Epidermal melanocyte (primary cell): ENCODE data around the gene FARS2.
"Not testable (repeated sequence)": the region's sequence is repeated elsewhere in the genome, so short reads cannot be mapped to it uniquely, and the experiment has no call there.

Experiments
- DNase-seq: peaks from one replicate; pipeline ENCODE4 v3.0.0; 2011; ENCODE audit warnings: low spot score; ENCODE audit not compliant: insufficient read length

The FARS2 gene

GRCh38 chr6:5782783-5783547 lies 521.7 kb downstream of the FARS2 start:
- DNase-seq = no peak

- no peak for DNase-seq
Measured at GRCh38 chr6:5783584-5784089, 522.3 kb downstream of the FARS2 start.

GRCh38 chr6:5785249-5785648 lies 523.9 kb downstream of the FARS2 start:
- no peak for DNase-seq

GRCh38 chr6:5786321-5786968 lies 525.1 kb downstream of the FARS2 start:
- DNase-seq = peak; percentile 66

GRCh38 chr6:5786969-5787720 lies 525.8 kb downstream of the FARS2 start:
- DNase-seq = no peak

GRCh38 chr6:5789426-5789825 lies 528.1 kb downstream of the FARS2 start:
- DNase-seq = not testable (repeated sequence)

- not testable (repeated sequence) for DNase-seq
Measured at GRCh38 chr6:5796555-5796954, 535.2 kb downstream of the FARS2 start.

GRCh38 chr6:5806406-5806805 lies 545.1 kb downstream of the FARS2 start:
- not testable (repeated sequence) for DNase-seq

- no peak for DNase-seq
Measured at GRCh38 chr6:5809450-5809849, 548.1 kb downstream of the FARS2 start.

GRCh38 chr6:5811997-5812396 lies 550.7 kb downstream of the FARS2 start:
- DNase-seq = no peak

- no peak for DNase-seq
Measured at GRCh38 chr6:5813625-5814027, 552.3 kb downstream of the FARS2 start.

GRCh38 chr6:5814116-5814515 lies 552.8 kb downstream of the FARS2 start:
- DNase-seq = no peak

- no peak for DNase-seq
Measured at GRCh38 chr6:5814901-5815300, 553.6 kb downstream of the FARS2 start.

- no peak for DNase-seq
Measured at GRCh38 chr6:5817869-5818268, 556.6 kb downstream of the FARS2 start.

GRCh38 chr6:5818959-5819358 lies 557.6 kb downstream of the FARS2 start:
- DNase-seq = no peak
